Body of pancreas (tissue), 4 donors: Measurements from ENCODE around the gene CFAP410. TPM values are rescaled to one million over a fixed set of nuclear protein-coding genes. Genes with fewer than 3 reads are reported as not detected.

ENCODE experiments used
- ATAC-seq: fragments of 150-250 bp; one replicate; pipeline ENCODE4 v1.9.1; 2016
- DNase-seq, 4 donors: peaks; one replicate each; pipeline ENCODE4 v3.0.0-alpha.2; 2019
- H3K27ac ChIP-seq, 4 donors: fragments of 200-600 bp; sonication (generic); 1 replicate in 3 of 4; 2 replicates in 1 of 4; pipeline versions ENCODE4 v1.5.1 to v1.6.1; 2016 to 2019; ENCODE audit warnings: mild to moderate bottlenecking in 1 of 4, mixed read lengths in 1 of 4, moderate library complexity in 1 of 4
- H3K27me3 ChIP-seq, 2 donors: fragments of 200-600 bp; sonication (generic); one replicate each; pipeline ENCODE4 v1.6.0; 2016; ENCODE audit warnings: mild to moderate bottlenecking in 1 of 2
- H3K36me3 ChIP-seq, 2 donors: fragments of 200-600 bp; sonication (generic); replicated peaks in 1 of 2; 2 replicates each; pipeline ENCODE4 v1.5.1; 2016; ENCODE audit warnings: low read depth in 2 of 2; ENCODE audit not compliant: insufficient read depth in 1 of 2
- H3K4me1 ChIP-seq: fragments of 200-600 bp; sonication (generic); one replicate; pipeline ENCODE4 v1.6.0; 2016
- H3K4me3 ChIP-seq, 2 donors: fragments of 200-600 bp; sonication (generic); 1 replicate in 1 of 2; 2 replicates in 1 of 2; pipeline ENCODE4 v1.5.1; 2016 to 2019
- H3K9me3 ChIP-seq, 3 donors: fragments of 200-600 bp; sonication (generic); 1 replicate in 2 of 3; 2 replicates in 1 of 3; pipeline ENCODE4 v1.5.1; 2016
- POLR2A ChIP-seq, 3 donors: fragments of 450-650 bp; IDR thresholded peaks; one replicate each; pipeline ENCODE4 v1.6.1; 2016; ENCODE audit warnings: antibody characterized with exemption in 3 of 3, mild to moderate bottlenecking in 2 of 3
- WGBS, 2 donors: methylation state at CpG; one replicate each; pipeline ENCODE4 v1.1.5; 2017; 5-methylcytosine and 5-hydroxymethylcytosine counted together
- intact Hi-C: fragments of 100-400 bp; cut with DNase I; formaldehyde crosslinking; loops from one replicate; pipeline ENCODE4 v1.15.1; 2023
- total RNA-seq, 2 donors: library from RNA; depleted of rRNA; stranded (reverse); fragments of >200 nt; gene quantifications; one replicate each; pipeline ENCODE4 v1.1.0, GENCODE V29; 2016
- TF ChIP-seq, protein P1 (sequence below), 7 experiments: fragments of 450-650 bp in 4 of 7; fragments of 200-600 bp in 3 of 7; sonication (generic) in 3 of 7; IDR thresholded peaks; one replicate each; pipeline ENCODE4 v1.5.1; 2016 to 2019; ENCODE audit warnings: antibody characterized with exemption in 7 of 7

Gene CFAP410
- total RNA-seq, 2 donors from 2014 or later = 24.6 to 43.8 TPM

GRCh38 chr21:44325386-44326271 lies 13.6 kb downstream of the CFAP410 start:
- 89 to 96% methylated on average over 16 to 44 of the region's 44 CpGs for WGBS, 2 donors

DNA sequence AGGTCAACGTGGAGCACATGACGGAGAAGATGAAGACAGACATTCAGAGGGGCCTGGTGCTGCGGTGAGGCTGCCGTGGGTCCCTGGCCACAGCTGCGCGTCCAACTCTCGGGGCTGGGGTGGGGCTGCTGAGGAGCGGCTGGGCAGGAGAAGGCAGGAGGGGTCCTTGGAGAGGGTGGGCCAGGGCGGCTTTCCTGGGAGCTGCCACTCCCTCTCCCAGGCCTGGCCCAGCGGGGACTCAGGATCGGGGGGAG lies 14.4 kb downstream of the CFAP410 start:
- H3K4me3 ChIP-seq = no peak overlapping the region
- DNase-seq (no peak), ATAC-seq (no peak)
- no peaks in the 10 kb centered on the region for H3K4me1 ChIP-seq
- intact Hi-C loops = no loop called here
- H3K27ac ChIP-seq = no peak overlapping the region
- no peaks in the 10 kb centered on the region for H3K27me3 ChIP-seq
- H3K36me3 ChIP-seq = peaks cover 0 to 7% of the 10 kb centered on the region in 2 donors
- H3K9me3 ChIP-seq = no peaks in the 10 kb centered on the region
- TF ChIP-seq POLR2A (IDR thresholded peaks at IDR 0.05) = no peak
- TF ChIP-seq, protein P1, sequence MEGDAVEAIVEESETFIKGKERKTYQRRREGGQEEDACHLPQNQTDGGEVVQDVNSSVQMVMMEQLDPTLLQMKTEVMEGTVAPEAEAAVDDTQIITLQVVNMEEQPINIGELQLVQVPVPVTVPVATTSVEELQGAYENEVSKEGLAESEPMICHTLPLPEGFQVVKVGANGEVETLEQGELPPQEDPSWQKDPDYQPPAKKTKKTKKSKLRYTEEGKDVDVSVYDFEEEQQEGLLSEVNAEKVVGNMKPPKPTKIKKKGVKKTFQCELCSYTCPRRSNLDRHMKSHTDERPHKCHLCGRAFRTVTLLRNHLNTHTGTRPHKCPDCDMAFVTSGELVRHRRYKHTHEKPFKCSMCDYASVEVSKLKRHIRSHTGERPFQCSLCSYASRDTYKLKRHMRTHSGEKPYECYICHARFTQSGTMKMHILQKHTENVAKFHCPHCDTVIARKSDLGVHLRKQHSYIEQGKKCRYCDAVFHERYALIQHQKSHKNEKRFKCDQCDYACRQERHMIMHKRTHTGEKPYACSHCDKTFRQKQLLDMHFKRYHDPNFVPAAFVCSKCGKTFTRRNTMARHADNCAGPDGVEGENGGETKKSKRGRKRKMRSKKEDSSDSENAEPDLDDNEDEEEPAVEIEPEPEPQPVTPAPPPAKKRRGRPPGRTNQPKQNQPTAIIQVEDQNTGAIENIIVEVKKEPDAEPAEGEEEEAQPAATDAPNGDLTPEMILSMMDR (IDR thresholded peaks at IDR 0.05) = no peak
- 94% methylated on average over 6 to 11 of the region's 11 CpGs for WGBS, 2 donors

More at GRCh38 chr21:44325386-44326271, 13.6 kb downstream of the CFAP410 start:
- Histone ChIP-seq H3K9me3 (no peaks in the 10 kb centered on the region), H3K4me1 (no peaks in the 10 kb centered on the region), H3K4me3 (no peak overlapping the region), H3K27ac (no peak overlapping the region), H3K27me3 (no peaks in the 10 kb centered on the region), H3K36me3 (peaks cover 0 to 7% of the 10 kb centered on the region in 2 donors)
- intact Hi-C loops = no loop called here
- TF ChIP-seq, protein P1 (IDR thresholded peaks at IDR 0.05) = no peak
- no peak for TF ChIP-seq POLR2A (IDR thresholded peaks at IDR 0.05)
- DNase-seq (no peak), ATAC-seq (no peak)

DNA sequence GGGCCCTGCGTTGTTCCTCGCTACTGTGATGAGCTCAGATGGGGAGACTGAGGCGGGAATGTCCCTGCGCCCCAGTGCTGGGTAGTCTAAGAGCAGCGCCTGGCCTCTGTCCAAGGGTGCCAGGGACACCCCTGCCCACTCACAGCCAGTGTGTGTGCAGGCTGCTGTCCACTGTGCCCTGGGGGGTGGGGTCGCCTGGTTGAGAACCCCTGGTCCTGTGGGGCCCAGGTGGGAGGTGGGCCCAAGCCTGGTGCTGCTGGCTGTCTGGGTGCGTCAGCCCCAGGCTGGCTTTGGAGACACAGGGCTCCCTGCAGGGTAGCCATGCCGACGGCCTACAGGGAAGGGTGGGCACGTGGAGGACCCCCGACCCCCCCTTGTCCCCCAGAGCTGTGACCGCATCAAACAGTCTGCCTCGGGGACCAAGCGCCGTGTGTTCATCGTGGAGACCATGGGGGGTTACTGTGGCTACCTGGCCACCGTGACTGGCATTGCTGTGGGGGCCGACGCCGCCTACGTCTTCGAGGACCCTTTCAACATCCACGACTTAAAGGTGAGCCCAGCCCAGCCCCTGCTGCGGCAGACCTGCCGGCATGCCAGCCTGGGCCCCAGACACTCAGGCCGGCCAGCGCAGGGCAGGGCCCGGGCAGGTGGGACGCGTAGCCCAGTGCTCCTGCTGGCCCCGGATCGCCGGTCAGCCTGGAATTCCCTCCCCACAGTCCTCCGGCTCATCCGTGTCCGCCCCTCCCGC lies 14.9 kb downstream of the CFAP410 start:
- TF ChIP-seq, protein P1 (IDR thresholded peaks at IDR 0.05) = no peak
- no peak for TF ChIP-seq POLR2A (IDR thresholded peaks at IDR 0.05)
- Histone ChIP-seq H3K36me3 (peaks cover 0 to 7% of the 10 kb centered on the region in 2 donors), H3K4me3 (no peak overlapping the region), H3K9me3 (no peaks in the 10 kb centered on the region), H3K27ac (no peak overlapping the region), H3K27me3 (no peaks in the 10 kb centered on the region), H3K4me1 (no peaks in the 10 kb centered on the region)
- intact Hi-C loops = no loop called here
- no peak for DNase-seq
- WGBS, 2 donors = 93% methylated on average over 12 to 30 of the region's 37 CpGs
- no peak for ATAC-seq

DNA sequence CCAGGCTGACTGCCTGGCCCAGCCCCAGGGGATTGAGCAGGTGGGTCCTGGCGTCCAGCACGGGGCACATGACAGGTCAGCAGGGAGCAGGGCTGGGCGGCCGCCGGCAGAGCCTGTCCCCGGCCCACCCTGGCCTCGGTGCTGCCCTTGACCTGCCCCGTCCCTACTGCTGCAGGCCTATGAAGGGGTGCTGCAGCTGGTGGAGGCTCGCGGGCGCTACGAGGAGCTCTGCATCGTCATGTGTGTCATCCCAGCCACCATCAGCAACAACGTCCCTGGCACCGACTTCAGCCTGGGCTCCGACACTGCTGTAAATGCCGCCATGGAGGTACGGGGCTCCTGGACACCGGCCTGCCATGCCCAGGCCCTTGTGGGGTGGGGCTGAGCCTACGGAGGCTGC lies 15.6 kb downstream of the CFAP410 start:
- no peak for DNase-seq
- Histone ChIP-seq H3K27ac (no peak overlapping the region), H3K36me3 (peaks cover 0 to 7% of the 10 kb centered on the region in 2 donors)

More for the DNA sequence above, 15.6 kb downstream of the CFAP410 start:
- no peak for TF ChIP-seq POLR2A (IDR thresholded peaks at IDR 0.05)
- TF ChIP-seq, protein P1 (IDR thresholded peaks at IDR 0.05) = no peak
- intact Hi-C loops = no loop called here
- 40 to 81% methylated on average over 1 to 15 of the region's 20 CpGs for WGBS, 2 donors
- H3K4me3 ChIP-seq = no peak overlapping the region
- H3K4me1 ChIP-seq = no peaks in the 10 kb centered on the region
- no peak for ATAC-seq
- H3K27me3 ChIP-seq = no peaks in the 10 kb centered on the region
- H3K9me3 ChIP-seq = no peaks in the 10 kb centered on the region
